Fibroblast of skin of abdomen (primary cell): ENCODE results near the gene SLC31A1.

Source experiments
- DNase-seq: peaks from one replicate; pipeline ENCODE4 v3.0.0-alpha.2; 2013

The SLC31A1 gene

GRCh38 chr9:113309204-113309813 lies 88.0 kb downstream of the SLC31A1 start:
- peak; percentile 38 for DNase-seq

GRCh38 chr9:113310538-113310937 lies 89.2 kb downstream of the SLC31A1 start:
- no peak for DNase-seq

GRCh38 chr9:113311961-113312360 lies 90.6 kb downstream of the SLC31A1 start:
- DNase-seq = peak; percentile 52

GRCh38 chr9:113313261-113313660 lies 91.9 kb downstream of the SLC31A1 start:
- no peak for DNase-seq
